IMR-90 (cell line): Measurements from ENCODE around the gene SIRT5. TPM values are rescaled to one million over a fixed set of nuclear protein-coding genes. Genes with fewer than 3 reads are reported as not detected.

Source experiments
- ATAC-seq: fragments of 200-7000 bp; cut with Tn5 transposase; 2 replicates; pipeline ENCODE4 v1.9.1; 2020; ENCODE audit warnings: low read depth, mild to moderate bottlenecking, moderate library complexity
- BruUV-seq: library from RNA; stranded (reverse); fragments of 400-500 nt; replicated peaks from 2 replicates; lab custom pipeline; 2021; lab: Mats Ljungman, UMichigan
- CTCF ChIA-PET: fragments of 300-600 bp; formaldehyde crosslinking; extraction: SDS; loops from one replicate; lab custom pipeline; 2021; ENCODE audit warnings: antibody characterized with exemption; lab: Yijun Ruan, JAX
- POLR2A ChIA-PET: fragments of 300-600 bp; sonication (Branson Sonifier 250); formaldehyde crosslinking; loops from one replicate; lab custom pipeline; 2022; ENCODE audit warnings: antibody characterized with exemption; ENCODE audit not compliant: unreplicated experiment; lab: Charles Lee
- DNase-seq: peaks from one replicate; pipeline ENCODE4 v3.0.0; 2013
- H2AFZ ChIP-seq: replicated peaks from 2 replicates; pipeline ENCODE3; 2013; ENCODE audit warnings: low read length, mild to moderate bottlenecking; ENCODE audit not compliant: poor library complexity
- H2AK5ac ChIP-seq: 2 replicates; pipeline ENCODE4 v1.6.1; 2013; ENCODE audit warnings: low read depth, low read length, inconsistent platforms
- H2AK9ac ChIP-seq: replicated peaks from 2 replicates; pipeline ENCODE3; 2013; ENCODE audit warnings: mild to moderate bottlenecking, low read depth, low read length, moderate library complexity; ENCODE audit not compliant: poor library complexity
- H2BK120ac ChIP-seq: 2 replicates; pipeline ENCODE4 v1.6.1; 2013; ENCODE audit warnings: low read depth, low read length, inconsistent platforms
- H2BK15ac ChIP-seq: 3 replicates; pipeline ENCODE4 v1.6.1; 2013; ENCODE audit warnings: low read depth, low read length, inconsistent platforms
- H2BK20ac ChIP-seq: 2 replicates; pipeline ENCODE4 v1.6.1; 2013; ENCODE audit warnings: low read depth, mild to moderate bottlenecking, inconsistent platforms, low read length, moderate library complexity
- H2BK5ac ChIP-seq: 2 replicates; pipeline ENCODE4 v1.6.1; 2013; ENCODE audit warnings: mild to moderate bottlenecking, low read depth, low read length, inconsistent platforms; ENCODE audit not compliant: poor library complexity, severe bottlenecking
- H3K14ac ChIP-seq: replicated peaks from 2 replicates; pipeline ENCODE4 v1.6.1; 2013; ENCODE audit warnings: low read depth, low read length, inconsistent platforms
- H3K18ac ChIP-seq: 2 replicates; pipeline ENCODE4 v1.6.1; 2013; ENCODE audit warnings: low read depth, low read length, control low read depth
- H3K23ac ChIP-seq: 2 replicates; pipeline ENCODE4 v1.6.1; 2013; ENCODE audit warnings: low read depth, low read length, inconsistent platforms
- H3K27ac ChIP-seq: 2 replicates; pipeline ENCODE4 v1.5.1; 2013; ENCODE audit warnings: mild to moderate bottlenecking, control low read depth, low read length; ENCODE audit not compliant: insufficient read depth
- H3K27me3 ChIP-seq: 2 replicates; pipeline ENCODE4 v1.6.1; 2013; ENCODE audit warnings: low read length; ENCODE audit not compliant: control insufficient read depth, insufficient read depth
- H3K36me3 ChIP-seq: 2 replicates; pipeline ENCODE4 v1.6.1; 2013; ENCODE audit warnings: low read length, mixed read lengths; ENCODE audit not compliant: control insufficient read depth, insufficient read depth
- H3K4ac ChIP-seq: 2 replicates; pipeline ENCODE4 v1.6.1; 2013; ENCODE audit warnings: low read depth, low read length, inconsistent platforms
- H3K4me1 ChIP-seq: 2 replicates; pipeline ENCODE4 v1.6.1; 2013; ENCODE audit warnings: low read length, mixed read lengths; ENCODE audit not compliant: control insufficient read depth, insufficient read depth
- H3K4me2 ChIP-seq: 2 replicates; pipeline ENCODE4 v1.6.1; 2013; ENCODE audit warnings: low read depth, mild to moderate bottlenecking, control low read depth, low read length, moderate library complexity
- H3K4me3 ChIP-seq: 2 replicates; pipeline ENCODE4 v1.5.1; 2013; ENCODE audit warnings: low read depth, mild to moderate bottlenecking, control low read depth, low read length, moderate library complexity; ENCODE audit not compliant: insufficient read depth
- H3K56ac ChIP-seq: 2 replicates; pipeline ENCODE4 v1.6.1; 2013; ENCODE audit warnings: low read length, inconsistent platforms; ENCODE audit not compliant: insufficient read depth; ENCODE audit errors: extremely low read depth
- H3K79me1 ChIP-seq, 2 experiments: 2 replicates each; pipeline ENCODE4 v1.6.1; 2013; ENCODE audit warnings: low read length in 2 of 2, inconsistent platforms in 1 of 2, low read depth in 1 of 2
- H3K9ac ChIP-seq: 2 replicates; pipeline ENCODE4 v1.6.1; 2013; ENCODE audit warnings: low read depth, low read length, control low read depth
- H3K9me1 ChIP-seq: 2 replicates; pipeline ENCODE4 v1.6.1; 2013; ENCODE audit warnings: low read length, inconsistent platforms; ENCODE audit not compliant: insufficient read depth
- H3K9me3 ChIP-seq: 2 replicates; pipeline ENCODE4 v1.6.1; 2013; ENCODE audit warnings: low read length; ENCODE audit not compliant: control insufficient read depth, insufficient read depth
- H4K20me1 ChIP-seq: 2 replicates; pipeline ENCODE4 v1.6.1; 2013; ENCODE audit warnings: low read length, inconsistent platforms; ENCODE audit not compliant: insufficient read depth
- H4K5ac ChIP-seq: 2 replicates; pipeline ENCODE4 v1.6.1; 2013; ENCODE audit warnings: mild to moderate bottlenecking, low read depth, low read length, control low read depth
- H4K8ac ChIP-seq, 2 experiments: 2 replicates each; pipeline ENCODE4 v1.6.1; 2013; ENCODE audit warnings: low read depth in 2 of 2, low read length in 2 of 2, control low read depth in 1 of 2, inconsistent platforms in 1 of 2
- H4K91ac ChIP-seq: 2 replicates; pipeline ENCODE4 v1.6.1; 2013; ENCODE audit warnings: low read depth, low read length, inconsistent platforms; ENCODE audit not compliant: insufficient read depth
- BHLHE40 ChIP-seq: fragments of 150-350 bp; IDR thresholded peaks from 2 replicates; pipeline ENCODE4 v1.6.1; 2016; ENCODE audit warnings: mild to moderate bottlenecking, low read depth, low read length
- CEBPB ChIP-seq: IDR thresholded peaks from 2 replicates; pipeline ENCODE4 v1.6.1; 2012; ENCODE audit warnings: low read depth, low read length, improper control_type of control experiment
- CHD1 ChIP-seq: IDR thresholded peaks from 2 replicates; pipeline ENCODE4 v1.6.1; 2012; ENCODE audit warnings: low read depth, low read length, improper control_type of control experiment
- CTCF ChIP-seq: conservative IDR thresholded peaks from 2 replicates; pipeline ENCODE4 v1.5.1; 2012; ENCODE audit warnings: mild to moderate bottlenecking, low read depth, low read length, improper control_type of control experiment
- FOS ChIP-seq: fragments of 150-350 bp; IDR thresholded peaks from 2 replicates; pipeline ENCODE4 v1.6.1; 2016; ENCODE audit warnings: low read depth, low read length
- MAFK ChIP-seq: IDR thresholded peaks from 2 replicates; pipeline ENCODE4 v1.6.1; 2012; ENCODE audit warnings: low read depth, low read length, improper control_type of control experiment
- MXI1 ChIP-seq: IDR thresholded peaks from 2 replicates; pipeline ENCODE4 v1.6.1; 2012; ENCODE audit warnings: low read depth, mild to moderate bottlenecking, low read length, moderate library complexity, borderline replicate concordance
- NFE2L2 ChIP-seq: fragments of 150-350 bp; IDR thresholded peaks from 2 replicates; pipeline ENCODE4 v1.6.1; 2016; ENCODE audit warnings: low read depth, mild to moderate bottlenecking, low read length
- RAD21 ChIP-seq: IDR thresholded peaks from 2 replicates; pipeline ENCODE4 v1.6.1; 2012; ENCODE audit warnings: low read length, improper control_type of control experiment
- RCOR1 ChIP-seq: IDR thresholded peaks from 2 replicates; pipeline ENCODE4 v1.6.1; 2012; ENCODE audit warnings: mild to moderate bottlenecking, low read length, improper control_type of control experiment; ENCODE audit not compliant: insufficient replicate concordance
- RFX5 ChIP-seq: IDR thresholded peaks from 2 replicates; pipeline ENCODE4 v1.8.0; 2012; ENCODE audit warnings: low read depth, mild to moderate bottlenecking, low read length, moderate library complexity
- SMC3 ChIP-seq: fragments of 150-350 bp; IDR thresholded peaks from 2 replicates; pipeline ENCODE4 v1.6.1; 2016; ENCODE audit warnings: low read depth, mild to moderate bottlenecking, antibody characterized with exemption, low read length, moderate library complexity
- USF2 ChIP-seq: fragments of 150-350 bp; IDR thresholded peaks from 2 replicates; pipeline ENCODE4 v1.6.1; 2017; ENCODE audit warnings: mild to moderate bottlenecking, antibody characterized with exemption, low read length, low read depth
- WGBS, 2 experiments: methylation state at CpG; one replicate each; pipeline versions ENCODE4 v1.1.5 to v1.1.7; 2013; ENCODE audit warnings: missing lambda C conversion rate in 2 of 2; ENCODE audit not compliant: insufficient read length in 1 of 2; ENCODE audit errors: extremely low coverage in 2 of 2; 5-methylcytosine and 5-hydroxymethylcytosine counted together
- dilution Hi-C: fragments of 300-500 bp; cut with HindIII; formaldehyde crosslinking; loops from one replicate; pipeline ENCODE4 v1.14.3; 2018; ENCODE audit warnings: low sequenced_read_pairs; ENCODE audit not compliant: unreplicated experiment
- in situ Hi-C: fragments of 300-500 bp; cut with MboI; formaldehyde crosslinking; loops from 3 replicates; pipeline ENCODE4 v1.14.3; 2019; ENCODE audit warnings: low sequenced_read_pairs, inconsistent platforms, mixed read lengths
- intact Hi-C: fragments of 100-400 bp; cut with micrococcal nuclease; formaldehyde crosslinking; loops from 2 replicates; pipeline ENCODE4 v1.10.0; 2022
- polyA plus RNA-seq, 3 experiments: library from polyadenylated mRNA; depleted of rRNA; stranded (reverse); fragments of >200 nt; gene quantifications; 2 replicates each; pipeline ENCODE4 v1.2.3, GENCODE V29; 2012; ENCODE audit warnings: low replicate concordance in 1 of 3
- total RNA-seq: library from RNA; depleted of rRNA; stranded (reverse); fragments of >200 nt; gene quantifications from 2 replicates; pipeline ENCODE4 v1.2.3, GENCODE V29; 2012

The SIRT5 gene
- total and polyA plus RNA-seq, 2 of the 4 experiments (the other 2 are of a cell fraction), result 4.7 to 5.2 TPM

GRCh38 chr6:13655700-13656099 lies 81.3 kb downstream of the SIRT5 start:
- H3K4ac ChIP-seq, result no peak overlapping the region
- no peak overlapping the region for H3K4me2 ChIP-seq
- dilution Hi-C loops (no loop called here), intact Hi-C loops (no loop called here), in situ Hi-C loops (no loop called here)
- no peak overlapping the region for H4K91ac ChIP-seq
- no peak overlapping the region for H2BK15ac ChIP-seq
- H3K27ac ChIP-seq, result no peak overlapping the region
- no CpG with 5 or more reads among the region's 1 CpG for WGBS, 2 experiments
- no peaks in the 10 kb centered on the region for H3K9me3 ChIP-seq
- no peak overlapping the region for H3K18ac ChIP-seq
- H3K79me1 ChIP-seq, result peaks cover 20 to 33% of the 10 kb centered on the region in 2 experiments
- no peak overlapping the region for H2AK9ac ChIP-seq
- H3K36me3 ChIP-seq, result 0 out of 2 replicates have a peak, but pooled peaks cover 2% of the 10 kb centered on the region
- no peak overlapping the region for H3K56ac ChIP-seq
- no peak overlapping the region for H2BK5ac ChIP-seq
- H2AK5ac ChIP-seq, result no peak overlapping the region
- no peak overlapping the region for H3K14ac ChIP-seq
- no peak overlapping the region for H4K5ac ChIP-seq
- ChIA-PET CTCF (interaction anchor here (0.6 kb wide), 1 partner anchor 31 kb away, joined by 3 read pairs; no protein-coding TSS in a partner anchor), POLR2A (no interaction called here)
- no peak overlapping the region for H4K8ac ChIP-seq
- peaks cover 9% of the 10 kb centered on the region for H4K20me1 ChIP-seq
- H2BK20ac ChIP-seq, result no peak overlapping the region
- H3K9ac ChIP-seq, result no peak overlapping the region
- no peak overlapping the region for H3K23ac ChIP-seq
- peaks cover 1% of the 10 kb centered on the region; the same call in 1 of the 2 replicates for H3K4me1 ChIP-seq
- peaks cover 8% of the 10 kb centered on the region for H3K9me1 ChIP-seq
- no peak overlapping the region for H2BK120ac ChIP-seq
- H3K27me3 ChIP-seq, result no peaks in the 10 kb centered on the region
- TF ChIP-seq BHLHE40, result no peak
- TF ChIP-seq CEBPB, result no peak
- TF ChIP-seq FOS, result no peak
- TF ChIP-seq USF2, result no peak
- TF ChIP-seq SMC3, result no peak
- no peak for TF ChIP-seq CTCF
- no peak for TF ChIP-seq MXI1
- no peak for TF ChIP-seq RAD21
- TF ChIP-seq NFE2L2, result no peak
- no peak for TF ChIP-seq RFX5
- no peak for TF ChIP-seq CHD1
- no peak for TF ChIP-seq MAFK
- no peak for TF ChIP-seq RCOR1
- DNase-seq, result no peak
- no peak for ATAC-seq
- H2AFZ ChIP-seq, result no peak overlapping the region
- no peak overlapping the region for H3K4me3 ChIP-seq
- no TSS peak for BruUV-seq
